Omental fat pad (tissue), 4 donors: ENCODE data around the gene SERPINH1. TPM values are rescaled to one million over a fixed set of nuclear protein-coding genes. Genes with fewer than 3 reads are reported as not detected.

Experiments used
- ATAC-seq: fragments of 150-250 bp; one replicate; pipeline ENCODE4 v1.9.1; 2016; ENCODE audit warnings: mild to moderate bottlenecking, moderate library complexity; ENCODE audit not compliant: low FRiP score
- DNase-seq: peaks from one replicate; pipeline ENCODE4 v3.0.0-alpha.2; 2019; ENCODE audit warnings: low spot score
- total RNA-seq, 4 donors: library from RNA; depleted of rRNA; stranded (reverse); fragments of >200 nt; gene quantifications; one replicate each; pipeline ENCODE4 v1.1.0, GENCODE V29; 2016
- TF ChIP-seq, protein P1 (sequence below), 3 donors: fragments of 450-650 bp; IDR thresholded peaks; one replicate each; pipeline ENCODE4 v1.5.1; 2016 to 2017; ENCODE audit warnings: antibody characterized with exemption in 3 of 3, mild to moderate bottlenecking in 3 of 3, moderate library complexity in 2 of 3

The SERPINH1 gene
- total RNA-seq, 4 donors from 2014 or later: 307 to 804 (median 482) TPM

DNA sequence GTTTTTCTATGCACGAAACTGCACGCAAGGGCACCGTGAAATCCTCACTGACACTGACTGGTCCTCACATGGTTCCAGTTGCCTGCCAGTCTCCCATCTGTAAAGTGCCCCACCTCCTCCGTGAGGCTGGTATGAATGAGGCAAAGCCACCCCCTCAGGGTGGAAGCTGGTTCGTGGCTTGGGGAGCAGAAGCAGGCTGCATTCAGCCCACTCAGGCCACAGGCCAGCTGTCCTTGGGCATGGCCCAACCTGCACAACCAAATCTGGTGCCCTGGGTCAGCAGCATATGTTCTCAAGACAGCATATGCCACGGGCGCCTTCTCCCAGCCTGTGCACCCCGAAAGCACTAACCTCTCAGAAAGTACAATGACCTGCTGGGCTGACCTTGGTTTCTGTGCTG lies 29.3 kb downstream of the SERPINH1 start:
- TF ChIP-seq, protein P1, sequence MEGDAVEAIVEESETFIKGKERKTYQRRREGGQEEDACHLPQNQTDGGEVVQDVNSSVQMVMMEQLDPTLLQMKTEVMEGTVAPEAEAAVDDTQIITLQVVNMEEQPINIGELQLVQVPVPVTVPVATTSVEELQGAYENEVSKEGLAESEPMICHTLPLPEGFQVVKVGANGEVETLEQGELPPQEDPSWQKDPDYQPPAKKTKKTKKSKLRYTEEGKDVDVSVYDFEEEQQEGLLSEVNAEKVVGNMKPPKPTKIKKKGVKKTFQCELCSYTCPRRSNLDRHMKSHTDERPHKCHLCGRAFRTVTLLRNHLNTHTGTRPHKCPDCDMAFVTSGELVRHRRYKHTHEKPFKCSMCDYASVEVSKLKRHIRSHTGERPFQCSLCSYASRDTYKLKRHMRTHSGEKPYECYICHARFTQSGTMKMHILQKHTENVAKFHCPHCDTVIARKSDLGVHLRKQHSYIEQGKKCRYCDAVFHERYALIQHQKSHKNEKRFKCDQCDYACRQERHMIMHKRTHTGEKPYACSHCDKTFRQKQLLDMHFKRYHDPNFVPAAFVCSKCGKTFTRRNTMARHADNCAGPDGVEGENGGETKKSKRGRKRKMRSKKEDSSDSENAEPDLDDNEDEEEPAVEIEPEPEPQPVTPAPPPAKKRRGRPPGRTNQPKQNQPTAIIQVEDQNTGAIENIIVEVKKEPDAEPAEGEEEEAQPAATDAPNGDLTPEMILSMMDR (IDR thresholded peaks at IDR 0.05): no peak
- no peak for DNase-seq
- ATAC-seq: no peak

GRCh38 chr11:75591966-75592365 lies 29.9 kb downstream of the SERPINH1 start:
- DNase-seq (no peak), ATAC-seq (no peak)
- TF ChIP-seq, protein P1 (IDR thresholded peaks at IDR 0.05): no peak

- DNase-seq: no peak
Measured at GRCh38 chr11:75592715-75593114, 30.7 kb downstream of the SERPINH1 start.

DNA sequence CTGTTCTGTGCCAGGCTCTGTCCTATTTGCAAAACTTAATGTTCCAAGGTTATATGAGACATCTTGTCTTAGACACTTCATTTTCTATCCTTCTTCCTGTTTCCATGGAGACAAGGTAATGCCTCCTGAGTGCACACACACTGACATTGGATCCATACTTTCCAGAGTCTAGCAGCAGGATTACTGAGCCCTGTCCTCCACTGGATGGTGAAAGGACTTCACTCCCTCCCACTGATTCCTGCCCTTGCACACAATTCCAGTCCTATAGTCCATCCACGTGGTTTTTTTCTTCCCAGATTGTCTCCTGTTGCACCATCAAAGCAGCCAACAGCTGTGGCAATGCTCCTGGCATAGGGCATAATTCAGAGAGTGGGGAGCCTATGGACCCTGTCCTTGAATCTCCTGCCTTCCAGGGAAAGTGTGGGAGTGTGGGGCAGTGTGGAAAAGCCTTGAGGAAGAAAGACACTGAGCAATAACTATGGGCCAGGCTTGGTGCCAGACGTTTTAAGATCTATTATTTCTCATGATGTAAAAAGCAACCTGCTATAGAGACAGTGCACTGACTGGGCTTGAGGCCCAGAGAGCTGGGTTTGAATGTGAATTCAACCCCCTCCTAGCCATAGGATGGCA lies 31.3 kb downstream of the SERPINH1 start:
- no peak for DNase-seq
- no peak for ATAC-seq
- TF ChIP-seq, protein P1 (IDR thresholded peaks at IDR 0.05): no peak

More at GRCh38 chr11:75592715-75593114, 30.7 kb downstream of the SERPINH1 start:
- TF ChIP-seq, protein P1 (IDR thresholded peaks at IDR 0.05): no peak
- no peak for ATAC-seq

- no peak for DNase-seq
- TF ChIP-seq, protein P1 (IDR thresholded peaks at IDR 0.05): no peak
- no peak for ATAC-seq
Measured at GRCh38 chr11:75594211-75594610, 32.2 kb downstream of the SERPINH1 start.

- ATAC-seq (no peak), DNase-seq (no peak)
- TF ChIP-seq, protein P1 (IDR thresholded peaks at IDR 0.05): no peak
Measured at GRCh38 chr11:75595429-75595828, 33.4 kb downstream of the SERPINH1 start.

DNA sequence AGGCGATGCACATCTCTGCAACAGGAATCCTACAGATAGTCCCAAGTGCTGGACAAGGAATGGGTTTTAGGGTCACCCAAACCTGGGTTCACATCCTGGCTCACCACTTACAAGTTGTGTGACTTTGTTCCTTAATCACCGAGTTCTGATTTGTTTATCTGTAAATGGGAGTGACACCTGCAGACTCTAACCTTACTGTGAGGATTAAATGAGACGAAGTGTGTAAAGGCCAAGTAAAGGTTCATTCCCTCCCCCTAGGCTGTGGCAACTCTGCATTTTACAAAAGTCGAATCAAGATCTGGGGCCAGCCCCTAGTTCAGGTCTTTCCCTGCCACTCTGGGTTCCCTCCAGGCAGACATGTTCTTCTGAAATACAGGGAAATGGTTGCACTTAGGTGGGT lies 34.9 kb downstream of the SERPINH1 start:
- ATAC-seq (no peak), DNase-seq (no peak)
- TF ChIP-seq, protein P1 (IDR thresholded peaks at IDR 0.05): no peak
